Colonic mucosa (tissue), 4 donors: ENCODE measurements around the gene SHISA8. TPM values are rescaled to one million over a fixed set of nuclear protein-coding genes. Genes with fewer than 3 reads are reported as not detected.

ENCODE experiments used
- DNase-seq: peaks from one replicate; pipeline ENCODE4 v3.0.0-alpha.2; 2020
- H3K27ac ChIP-seq: fragments of 200-600 bp; one replicate; pipeline ENCODE4 v1.8.0; 2021
- H3K27me3 ChIP-seq: fragments of 200-600 bp; one replicate; pipeline ENCODE4 v1.8.0; 2021
- H3K36me3 ChIP-seq: fragments of 200-600 bp; one replicate; pipeline ENCODE4 v1.8.0; 2021
- H3K4me1 ChIP-seq: fragments of 200-600 bp; one replicate; pipeline ENCODE4 v1.8.0; 2021; ENCODE audit warnings: mild to moderate bottlenecking
- H3K4me3 ChIP-seq: fragments of 200-600 bp; one replicate; pipeline ENCODE4 v1.8.0; 2021
- H3K9ac ChIP-seq, 2 donors: one replicate each; pipeline ENCODE4 v1.7.0; 2013; ENCODE audit warnings: control low read depth in 2 of 2, low read depth in 2 of 2, low read length in 2 of 2
- H3K9me3 ChIP-seq: fragments of 200-600 bp; one replicate; pipeline ENCODE4 v1.8.0; 2021
- CTCF ChIP-seq: fragments of 200-600 bp; IDR thresholded peaks from one replicate; pipeline ENCODE4 v1.8.0; 2022; ENCODE audit warnings: antibody characterized with exemption, mild to moderate bottlenecking
- intact Hi-C: fragments of 100-400 bp; cut with DNase I; formaldehyde crosslinking; loops from one replicate; pipeline ENCODE4 v1.14.1; 2022
- total RNA-seq, 2 donors: library from RNA; stranded (reverse); fragmentation: NEBNext Ultra II Directional in 1 of 2; extraction: Animal tissue kit (Norgen Biotek cat#: 25700) in 1 of 2; gene quantifications; one replicate each; pipeline ENCODE4 v1.2.1, GENCODE V29; 2021
- donor health status: healthy.
- donor health status: DM: no; HTN: no; CAD: no.
- donor health status: DM: no; HTN: no; CAD: no.

SHISA8 gene
- total RNA-seq, 2 donors from 2014 or later, result not detected

GRCh38 chr22:41902932-41903421 lies 11.9 kb downstream of the SHISA8 start:
- Histone ChIP-seq H3K9me3 (no peaks in the 10 kb centered on the region), H3K27ac (no peak overlapping the region), H3K4me3 (no peak overlapping the region), H3K36me3 (peaks cover 16% of the 10 kb centered on the region), H3K4me1 (no peaks in the 10 kb centered on the region), H3K9ac (no peak overlapping the region), H3K27me3 (no peaks in the 10 kb centered on the region)
- no peak for DNase-seq
- intact Hi-C loops, result no loop called here
- TF ChIP-seq CTCF, result no peak

GRCh38 chr22:41902016-41902415 lies 12.9 kb downstream of the SHISA8 start:
- Histone ChIP-seq H3K27ac (no peak overlapping the region), H3K9ac (no peak overlapping the region), H3K4me3 (no peak overlapping the region), H3K9me3 (no peaks in the 10 kb centered on the region), H3K27me3 (no peaks in the 10 kb centered on the region), H3K36me3 (peaks cover 18% of the 10 kb centered on the region), H3K4me1 (no peaks in the 10 kb centered on the region)
- no peak for DNase-seq
- intact Hi-C loops, result no loop called here
- no peak for TF ChIP-seq CTCF

GRCh38 chr22:41900652-41901312 lies 14.1 kb downstream of the SHISA8 start:
- Histone ChIP-seq H3K9me3 (no peaks in the 10 kb centered on the region), H3K27me3 (no peaks in the 10 kb centered on the region), H3K4me3 (no peak overlapping the region), H3K36me3 (peaks cover 27% of the 10 kb centered on the region), H3K4me1 (no peaks in the 10 kb centered on the region), H3K9ac (no peak overlapping the region), H3K27ac (no peak overlapping the region)
- no peak for TF ChIP-seq CTCF
- intact Hi-C loops, result no loop called here
- DNase-seq, result no peak

- Histone ChIP-seq H3K27me3 (no peaks in the 10 kb centered on the region), H3K36me3 (peaks cover 27% of the 10 kb centered on the region), H3K27ac (no peak overlapping the region), H3K9me3 (no peaks in the 10 kb centered on the region), H3K4me3 (no peak overlapping the region), H3K9ac (no peak overlapping the region), H3K4me1 (no peaks in the 10 kb centered on the region)
- DNase-seq, result no peak
- intact Hi-C loops, result no loop called here
- no peak for TF ChIP-seq CTCF
Measured at GRCh38 chr22:41899992-41900651, 14.8 kb downstream of the SHISA8 start.

GRCh38 chr22:41899110-41899509 lies 15.8 kb downstream of the SHISA8 start:
- no peak overlapping the region for H3K4me3 ChIP-seq
- H3K4me1 ChIP-seq, result no peaks in the 10 kb centered on the region
- H3K9ac ChIP-seq, result no peak overlapping the region
- no peak for TF ChIP-seq CTCF
- no peaks in the 10 kb centered on the region for H3K9me3 ChIP-seq
- peaks cover 37% of the 10 kb centered on the region for H3K36me3 ChIP-seq
- H3K27ac ChIP-seq, result no peak overlapping the region
- intact Hi-C loops, result no loop called here
- no peaks in the 10 kb centered on the region for H3K27me3 ChIP-seq
- no peak for DNase-seq
